GM19397 (cell line): ENCODE data around the gene REM2.
A peak's percentile ranks its signal among the peaks of the same experiment; 100 is the strongest.
"Not testable (repeated sequence)": the region's sequence is repeated elsewhere in the genome, so short reads cannot be mapped to it uniquely, and the experiment has no call there.

Experiments
- ATAC-seq: cut with Tn5 transposase; IDR thresholded peaks from one replicate; pipeline ENCODE4 v1.9.1; 2021; ENCODE audit warnings: mild to moderate bottlenecking, moderate library complexity; ENCODE audit not compliant: unreplicated experiment

Gene REM2

GRCh38 chr14:22893706-22894105 lies 10.7 kb downstream of the REM2 start:
- no peak for ATAC-seq

- no peak for ATAC-seq
Measured at GRCh38 chr14:22895402-22895801, 12.4 kb downstream of the REM2 start.

GRCh38 chr14:22896356-22896755 lies 13.3 kb downstream of the REM2 start:
- ATAC-seq, result no peak

- no peak for ATAC-seq
Measured at GRCh38 chr14:22896760-22897159, 13.7 kb downstream of the REM2 start.

- ATAC-seq, result no peak
Measured at GRCh38 chr14:22897357-22897756, 14.3 kb downstream of the REM2 start.

- no peak for ATAC-seq
Measured at GRCh38 chr14:22898302-22899090, 15.5 kb downstream of the REM2 start.

GRCh38 chr14:22900081-22900799 lies 17.2 kb downstream of the REM2 start:
- ATAC-seq, result no peak

GRCh38 chr14:22901799-22902198 lies 18.8 kb downstream of the REM2 start:
- no peak for ATAC-seq

- no peak for ATAC-seq
Measured at GRCh38 chr14:22903742-22904087, 20.7 kb downstream of the REM2 start.

GRCh38 chr14:22905627-22906026 lies 22.6 kb downstream of the REM2 start:
- ATAC-seq, result no peak

GRCh38 chr14:22906073-22906472 lies 23.1 kb downstream of the REM2 start:
- no peak for ATAC-seq

- ATAC-seq, result no peak
Measured at GRCh38 chr14:22907429-22907828, 24.4 kb downstream of the REM2 start.

- no peak for ATAC-seq
Measured at GRCh38 chr14:22908601-22909000, 25.6 kb downstream of the REM2 start.

- no peak for ATAC-seq
Measured at GRCh38 chr14:22910916-22911315, 27.9 kb downstream of the REM2 start.

- ATAC-seq, result not testable (repeated sequence)
Measured at GRCh38 chr14:22914836-22915235, 31.8 kb downstream of the REM2 start.

- no peak for ATAC-seq
Measured at GRCh38 chr14:22915886-22916521, 33.0 kb downstream of the REM2 start.

- peak; percentile 89 for ATAC-seq
Measured at GRCh38 chr14:22918804-22919600, 36.0 kb downstream of the REM2 start, which contains the start of gene RBM23. TSS of gene RBM23 (minus strand) at chr14:22919149.

GRCh38 chr14:22919601-22919921 lies 36.5 kb downstream of the REM2 start:
- ATAC-seq, result peak; percentile 6

- no peak for ATAC-seq
Measured at GRCh38 chr14:22920697-22921096, 37.7 kb downstream of the REM2 start.

GRCh38 chr14:22922294-22922693 lies 39.3 kb downstream of the REM2 start:
- no peak for ATAC-seq

- no peak for ATAC-seq
Measured at GRCh38 chr14:22923746-22924145, 40.7 kb downstream of the REM2 start.
